HepG2 (cell line): Measurements from ENCODE around the gene DLG5. TPM values are rescaled to one million over a fixed set of nuclear protein-coding genes. Genes with fewer than 3 reads are reported as not detected.
A peak's percentile ranks its signal among the peaks of the same experiment; 100 is the strongest.

Experiments
- CBX5 ChIP-seq: sonication (generic); formaldehyde crosslinking; IDR thresholded peaks from 2 replicates; pipeline ENCODE4 v1.4.0; 2020; ENCODE audit warnings: missing genetic modification reagents, borderline replicate concordance
- CHD4 ChIP-seq: fragments of 200-600 bp; sonication (generic); IDR thresholded peaks from 2 replicates; pipeline ENCODE4 v1.7.0; 2017; ENCODE audit warnings: mild to moderate bottlenecking, low read length, borderline replicate concordance
- CREM ChIP-seq, 2 experiments: sonication (generic) in 1 of 2; formaldehyde crosslinking in 1 of 2; IDR thresholded peaks; 2 replicates each; pipeline versions ENCODE4 v1.4.0 to v1.6.1; 2016 to 2020; ENCODE audit warnings: antibody characterized with exemption in 1 of 2, mild to moderate bottlenecking in 1 of 2, missing genetic modification reagents in 1 of 2
- FOXP1 ChIP-seq, 2 experiments: fragments of 450-650 bp in 1 of 2; IDR thresholded peaks; 2 replicates each; pipeline ENCODE4 v1.6.1; 2017 to 2018; ENCODE audit warnings: antibody characterized with exemption in 1 of 2
- KLF16 ChIP-seq, 2 experiments: sonication (generic) in 1 of 2; formaldehyde crosslinking in 1 of 2; IDR thresholded peaks; 2 replicates each; pipeline versions ENCODE4 v1.6.1 to v1.8.0; 2016 to 2023; ENCODE audit warnings: missing genetic modification reagents in 2 of 2, missing compliant biosample characterization in 1 of 2
- RXRA ChIP-seq: sonication (generic); formaldehyde crosslinking; IDR thresholded peaks from 2 replicates; pipeline ENCODE4 v1.5.1; 2020; ENCODE audit warnings: missing genetic modification reagents
- ZBTB38 ChIP-seq: sonication (generic); formaldehyde crosslinking; IDR thresholded peaks from 2 replicates; pipeline ENCODE4 v1.5.1; 2020; ENCODE audit warnings: mild to moderate bottlenecking, missing genetic modification reagents
- ZFP37 ChIP-seq: sonication (generic); formaldehyde crosslinking; IDR thresholded peaks from 2 replicates; pipeline ENCODE4 v1.4.0; 2020; ENCODE audit warnings: missing genetic modification reagents, borderline replicate concordance
- ZFX ChIP-seq: sonication (generic); formaldehyde crosslinking; IDR thresholded peaks from 2 replicates; pipeline ENCODE4 v1.4.0; 2020; ENCODE audit warnings: mild to moderate bottlenecking, low read depth, missing genetic modification reagents, moderate library complexity
- ZNF563 ChIP-seq: sonication (generic); formaldehyde crosslinking; IDR thresholded peaks from 2 replicates; pipeline ENCODE4 v1.8.0; 2022; ENCODE audit warnings: mild to moderate bottlenecking, moderate library complexity, missing genetic modification reagents
- ZNF7 ChIP-seq: IDR thresholded peaks from 2 replicates; pipeline ENCODE4 v1.6.1; 2016; ENCODE audit warnings: missing biosample characterization, missing genetic modification reagents
- ZNF720 ChIP-seq: sonication (generic); formaldehyde crosslinking; IDR thresholded peaks from 2 replicates; pipeline ENCODE4 v1.4.0; 2020; ENCODE audit warnings: missing genetic modification reagents
- ZNF878 ChIP-seq: sonication (generic); formaldehyde crosslinking; IDR thresholded peaks from 2 replicates; pipeline ENCODE4 v1.8.1; 2023; ENCODE audit warnings: mild to moderate bottlenecking, missing genetic modification reagents, moderate library complexity
- polyA plus RNA-seq, 8 experiments: library from polyadenylated mRNA; depleted of rRNA in 3 of 8; stranded (reverse) in 7 of 8; unstranded in 1 of 8; fragments of >200 nt; fragmentation: Illumina TruSeq in 4 of 8; extraction: Trizol in 4 of 8; gene quantifications; 2 replicates each; pipeline versions ENCODE4 v1.2.1 to v1.2.3, GENCODE V29; 2011 to 2016; ENCODE audit warnings: low read depth in 4 of 8, missing spikeins in 1 of 8, mixed read lengths in 1 of 8; ENCODE audit not compliant: insufficient read depth in 1 of 8
- total RNA-seq, 5 experiments: library from RNA; depleted of rRNA; stranded (reverse); fragments of >200 nt; fragmentation: Illumina TruSeq; extraction: Trizol; gene quantifications; 2 replicates each; pipeline ENCODE4 v1.2.3, GENCODE V29; 2016; ENCODE audit warnings: low read depth in 1 of 5
- TF ChIP-seq, protein P1 (sequence below): sonication (generic); formaldehyde crosslinking; conservative IDR thresholded peaks from 2 replicates; pipeline ENCODE4 v1.4.0; 2020; ENCODE audit warnings: mild to moderate bottlenecking, missing genetic modification reagents, moderate library complexity
- TF ChIP-seq, protein P2 (sequence below): conservative IDR thresholded peaks from 2 replicates; pipeline ENCODE4 v1.6.1; 2018; ENCODE audit warnings: missing genetic modification reagents
- TF ChIP-seq, protein P3 (sequence below): sonication (generic); formaldehyde crosslinking; IDR thresholded peaks from 2 replicates; pipeline ENCODE4 v1.8.0; 2022; ENCODE audit warnings: low read depth, missing genetic modification reagents
- TF ChIP-seq, protein P4 (sequence below): sonication (generic); formaldehyde crosslinking; IDR thresholded peaks from 2 replicates; pipeline ENCODE4; 2020; ENCODE audit warnings: missing genetic modification reagents, mild to moderate bottlenecking, borderline replicate concordance

The DLG5 gene
- total and polyA plus RNA-seq, 2 of the 13 experiments (the other 11 are each of a cell fraction or from before 2014, with no cell fraction given) = 15.5 to 18.2 TPM

- TF ChIP-seq, protein P1, sequence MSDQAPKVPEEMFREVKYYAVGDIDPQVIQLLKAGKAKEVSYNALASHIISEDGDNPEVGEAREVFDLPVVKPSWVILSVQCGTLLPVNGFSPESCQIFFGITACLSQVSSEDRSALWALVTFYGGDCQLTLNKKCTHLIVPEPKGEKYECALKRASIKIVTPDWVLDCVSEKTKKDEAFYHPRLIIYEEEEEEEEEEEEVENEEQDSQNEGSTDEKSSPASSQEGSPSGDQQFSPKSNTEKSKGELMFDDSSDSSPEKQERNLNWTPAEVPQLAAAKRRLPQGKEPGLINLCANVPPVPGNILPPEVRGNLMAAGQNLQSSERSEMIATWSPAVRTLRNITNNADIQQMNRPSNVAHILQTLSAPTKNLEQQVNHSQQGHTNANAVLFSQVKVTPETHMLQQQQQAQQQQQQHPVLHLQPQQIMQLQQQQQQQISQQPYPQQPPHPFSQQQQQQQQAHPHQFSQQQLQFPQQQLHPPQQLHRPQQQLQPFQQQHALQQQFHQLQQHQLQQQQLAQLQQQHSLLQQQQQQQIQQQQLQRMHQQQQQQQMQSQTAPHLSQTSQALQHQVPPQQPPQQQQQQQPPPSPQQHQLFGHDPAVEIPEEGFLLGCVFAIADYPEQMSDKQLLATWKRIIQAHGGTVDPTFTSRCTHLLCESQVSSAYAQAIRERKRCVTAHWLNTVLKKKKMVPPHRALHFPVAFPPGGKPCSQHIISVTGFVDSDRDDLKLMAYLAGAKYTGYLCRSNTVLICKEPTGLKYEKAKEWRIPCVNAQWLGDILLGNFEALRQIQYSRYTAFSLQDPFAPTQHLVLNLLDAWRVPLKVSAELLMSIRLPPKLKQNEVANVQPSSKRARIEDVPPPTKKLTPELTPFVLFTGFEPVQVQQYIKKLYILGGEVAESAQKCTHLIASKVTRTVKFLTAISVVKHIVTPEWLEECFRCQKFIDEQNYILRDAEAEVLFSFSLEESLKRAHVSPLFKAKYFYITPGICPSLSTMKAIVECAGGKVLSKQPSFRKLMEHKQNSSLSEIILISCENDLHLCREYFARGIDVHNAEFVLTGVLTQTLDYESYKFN (CRISPR knock-in tag) = peak; percentile 78
- no peak for TF ChIP-seq ZNF563 (CRISPR knock-in tag)
- peak; percentile 34 for TF ChIP-seq ZFX (CRISPR knock-in tag)
- peak; percentile 57 for TF ChIP-seq CREM (IDR thresholded peaks at IDR 0.05)
- no peak for TF ChIP-seq CREM (CRISPR knock-in tag; IDR thresholded peaks at IDR 0.05)
- no peak; the same call in 1 of the 2 replicates for TF ChIP-seq CHD4
- TF ChIP-seq, protein P2, sequence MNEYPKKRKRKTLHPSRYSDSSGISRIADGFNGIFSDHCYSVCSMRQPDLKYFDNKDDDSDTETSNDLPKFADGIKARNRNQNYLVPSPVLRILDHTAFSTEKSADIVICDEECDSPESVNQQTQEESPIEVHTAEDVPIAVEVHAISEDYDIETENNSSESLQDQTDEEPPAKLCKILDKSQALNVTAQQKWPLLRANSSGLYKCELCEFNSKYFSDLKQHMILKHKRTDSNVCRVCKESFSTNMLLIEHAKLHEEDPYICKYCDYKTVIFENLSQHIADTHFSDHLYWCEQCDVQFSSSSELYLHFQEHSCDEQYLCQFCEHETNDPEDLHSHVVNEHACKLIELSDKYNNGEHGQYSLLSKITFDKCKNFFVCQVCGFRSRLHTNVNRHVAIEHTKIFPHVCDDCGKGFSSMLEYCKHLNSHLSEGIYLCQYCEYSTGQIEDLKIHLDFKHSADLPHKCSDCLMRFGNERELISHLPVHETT (CRISPR knock-in tag) = no peak
- no peak for TF ChIP-seq CBX5
- TF ChIP-seq FOXP1 (IDR thresholded peaks at IDR 0.05) = no peak
- peak; percentile 16; the same call in 1 of the 2 replicates for TF ChIP-seq FOXP1 (CRISPR knock-in tag; IDR thresholded peaks at IDR 0.05)
- TF ChIP-seq ZNF7 (CRISPR knock-in tag) = peak; percentile 79
- no peak for TF ChIP-seq RXRA (CRISPR knock-in tag)
- TF ChIP-seq, protein P3, sequence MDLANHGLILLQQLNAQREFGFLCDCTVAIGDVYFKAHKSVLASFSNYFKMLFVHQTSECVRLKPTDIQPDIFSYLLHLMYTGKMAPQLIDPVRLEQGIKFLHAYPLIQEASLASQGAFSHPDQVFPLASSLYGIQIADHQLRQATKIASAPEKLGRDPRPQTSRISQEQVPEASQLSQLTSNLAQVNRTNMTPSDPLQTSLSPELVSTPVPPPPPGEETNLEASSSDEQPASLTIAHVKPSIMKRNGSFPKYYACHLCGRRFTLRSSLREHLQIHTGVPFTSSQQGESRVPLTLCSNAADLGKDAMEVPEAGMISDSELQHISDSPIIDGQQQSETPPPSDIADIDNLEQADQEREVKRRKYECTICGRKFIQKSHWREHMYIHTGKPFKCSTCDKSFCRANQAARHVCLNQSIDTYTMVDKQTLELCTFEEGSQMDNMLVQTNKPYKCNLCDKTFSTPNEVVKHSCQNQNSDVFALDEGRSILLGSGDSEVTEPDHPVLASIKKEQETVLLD (CRISPR knock-in tag) = no peak
- 0 out of 2 replicates have a peak, but pooled peaks have one; percentile 11 for TF ChIP-seq ZFP37 (CRISPR knock-in tag)
- peak in 1 of 2 experiments; percentile 14; a peak in 1 of 4 replicates for TF ChIP-seq KLF16 (CRISPR knock-in tag; IDR thresholded peaks at IDR 0.05)
- TF ChIP-seq ZBTB38 (CRISPR knock-in tag) = peak; percentile 17; the same call in 1 of the 2 replicates
- 0 out of 2 replicates have a peak, but pooled peaks have one; percentile 36 for TF ChIP-seq ZNF878
- TF ChIP-seq ZNF720 (CRISPR knock-in tag) = no peak
- TF ChIP-seq, protein P4, sequence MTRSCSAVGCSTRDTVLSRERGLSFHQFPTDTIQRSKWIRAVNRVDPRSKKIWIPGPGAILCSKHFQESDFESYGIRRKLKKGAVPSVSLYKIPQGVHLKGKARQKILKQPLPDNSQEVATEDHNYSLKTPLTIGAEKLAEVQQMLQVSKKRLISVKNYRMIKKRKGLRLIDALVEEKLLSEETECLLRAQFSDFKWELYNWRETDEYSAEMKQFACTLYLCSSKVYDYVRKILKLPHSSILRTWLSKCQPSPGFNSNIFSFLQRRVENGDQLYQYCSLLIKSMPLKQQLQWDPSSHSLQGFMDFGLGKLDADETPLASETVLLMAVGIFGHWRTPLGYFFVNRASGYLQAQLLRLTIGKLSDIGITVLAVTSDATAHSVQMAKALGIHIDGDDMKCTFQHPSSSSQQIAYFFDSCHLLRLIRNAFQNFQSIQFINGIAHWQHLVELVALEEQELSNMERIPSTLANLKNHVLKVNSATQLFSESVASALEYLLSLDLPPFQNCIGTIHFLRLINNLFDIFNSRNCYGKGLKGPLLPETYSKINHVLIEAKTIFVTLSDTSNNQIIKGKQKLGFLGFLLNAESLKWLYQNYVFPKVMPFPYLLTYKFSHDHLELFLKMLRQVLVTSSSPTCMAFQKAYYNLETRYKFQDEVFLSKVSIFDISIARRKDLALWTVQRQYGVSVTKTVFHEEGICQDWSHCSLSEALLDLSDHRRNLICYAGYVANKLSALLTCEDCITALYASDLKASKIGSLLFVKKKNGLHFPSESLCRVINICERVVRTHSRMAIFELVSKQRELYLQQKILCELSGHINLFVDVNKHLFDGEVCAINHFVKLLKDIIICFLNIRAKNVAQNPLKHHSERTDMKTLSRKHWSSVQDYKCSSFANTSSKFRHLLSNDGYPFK (CRISPR knock-in tag) = no peak
Measured at GRCh38 chr10:77887631-77888355, 38.8 kb downstream of the DLG5 start (continued).
